ENCODE data around the gene MMP21. TPM values are rescaled to one million over a fixed set of nuclear protein-coding genes. Genes with fewer than 3 reads are reported as not detected.

MMP21 gene, protein sequence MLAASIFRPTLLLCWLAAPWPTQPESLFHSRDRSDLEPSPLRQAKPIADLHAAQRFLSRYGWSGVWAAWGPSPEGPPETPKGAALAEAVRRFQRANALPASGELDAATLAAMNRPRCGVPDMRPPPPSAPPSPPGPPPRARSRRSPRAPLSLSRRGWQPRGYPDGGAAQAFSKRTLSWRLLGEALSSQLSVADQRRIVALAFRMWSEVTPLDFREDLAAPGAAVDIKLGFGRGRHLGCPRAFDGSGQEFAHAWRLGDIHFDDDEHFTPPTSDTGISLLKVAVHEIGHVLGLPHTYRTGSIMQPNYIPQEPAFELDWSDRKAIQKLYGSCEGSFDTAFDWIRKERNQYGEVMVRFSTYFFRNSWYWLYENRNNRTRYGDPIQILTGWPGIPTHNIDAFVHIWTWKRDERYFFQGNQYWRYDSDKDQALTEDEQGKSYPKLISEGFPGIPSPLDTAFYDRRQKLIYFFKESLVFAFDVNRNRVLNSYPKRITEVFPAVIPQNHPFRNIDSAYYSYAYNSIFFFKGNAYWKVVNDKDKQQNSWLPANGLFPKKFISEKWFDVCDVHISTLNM
- 0.10 and 0.35 TPM in 2 replicates for total RNA-seq

DNA sequence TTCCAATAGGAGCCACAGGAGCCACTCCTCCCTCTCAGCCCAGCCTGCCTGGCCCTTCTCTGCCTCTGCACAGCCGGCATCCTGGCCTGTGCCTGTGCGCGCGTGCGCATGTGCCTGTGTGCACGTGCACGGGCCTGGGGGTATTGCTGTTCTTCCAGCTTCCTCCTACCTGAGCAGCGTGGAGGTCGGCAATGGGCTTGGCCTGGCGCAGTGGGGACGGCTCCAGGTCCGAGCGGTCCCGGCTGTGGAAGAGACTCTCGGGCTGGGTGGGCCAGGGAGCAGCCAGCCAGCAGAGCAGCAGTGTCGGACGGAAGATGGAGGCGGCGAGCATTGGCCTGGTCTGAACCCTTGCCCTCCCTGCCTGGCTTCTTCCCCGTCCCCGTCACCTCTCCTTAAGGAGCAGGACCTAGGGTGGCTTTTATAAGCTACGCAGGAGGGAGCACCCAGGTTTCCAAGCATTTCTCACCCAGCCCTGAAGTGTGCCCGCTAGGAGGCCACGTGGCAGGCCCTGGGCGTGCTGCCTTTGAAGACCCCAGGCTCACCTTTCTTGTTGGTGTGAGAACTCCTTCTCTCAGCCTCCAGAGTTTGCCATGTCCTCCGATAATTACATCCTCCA is at the start of gene MMP21:
TSS of gene MMP21 (minus strand) at position 331 of the 616 bp plus-strand sequence. CDS start at position 331, 0 bp downstream.
- peaks cover 3% of the 10 kb centered on the region for H3K27me3 Mint-ChIP-seq
- ChIA-PET POLR2A (no interaction called here), CTCF (no interaction called here)
- H3K4me1 Mint-ChIP-seq = no peaks in the 10 kb centered on the region
- no peaks in the 10 kb centered on the region for H3K36me3 Mint-ChIP-seq (ENCODE audit: low read depth)
- intact Hi-C loops (cut with micrococcal nuclease) = no loop called here
- H3K27ac Mint-ChIP-seq = no peak within 1 kb of the TSS
- ATAC-seq (ENCODE audit: low read depth) (no peak), DNase-seq (no peak)
- H3K4me3 Mint-ChIP-seq = no peak within 1 kb of the TSS
- no peaks in the 10 kb centered on the region for H3K9me3 Mint-ChIP-seq
- TF ChIP-seq, protein P1, sequence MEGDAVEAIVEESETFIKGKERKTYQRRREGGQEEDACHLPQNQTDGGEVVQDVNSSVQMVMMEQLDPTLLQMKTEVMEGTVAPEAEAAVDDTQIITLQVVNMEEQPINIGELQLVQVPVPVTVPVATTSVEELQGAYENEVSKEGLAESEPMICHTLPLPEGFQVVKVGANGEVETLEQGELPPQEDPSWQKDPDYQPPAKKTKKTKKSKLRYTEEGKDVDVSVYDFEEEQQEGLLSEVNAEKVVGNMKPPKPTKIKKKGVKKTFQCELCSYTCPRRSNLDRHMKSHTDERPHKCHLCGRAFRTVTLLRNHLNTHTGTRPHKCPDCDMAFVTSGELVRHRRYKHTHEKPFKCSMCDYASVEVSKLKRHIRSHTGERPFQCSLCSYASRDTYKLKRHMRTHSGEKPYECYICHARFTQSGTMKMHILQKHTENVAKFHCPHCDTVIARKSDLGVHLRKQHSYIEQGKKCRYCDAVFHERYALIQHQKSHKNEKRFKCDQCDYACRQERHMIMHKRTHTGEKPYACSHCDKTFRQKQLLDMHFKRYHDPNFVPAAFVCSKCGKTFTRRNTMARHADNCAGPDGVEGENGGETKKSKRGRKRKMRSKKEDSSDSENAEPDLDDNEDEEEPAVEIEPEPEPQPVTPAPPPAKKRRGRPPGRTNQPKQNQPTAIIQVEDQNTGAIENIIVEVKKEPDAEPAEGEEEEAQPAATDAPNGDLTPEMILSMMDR (IDR thresholded peaks at IDR 0.05) = no peak

DNA sequence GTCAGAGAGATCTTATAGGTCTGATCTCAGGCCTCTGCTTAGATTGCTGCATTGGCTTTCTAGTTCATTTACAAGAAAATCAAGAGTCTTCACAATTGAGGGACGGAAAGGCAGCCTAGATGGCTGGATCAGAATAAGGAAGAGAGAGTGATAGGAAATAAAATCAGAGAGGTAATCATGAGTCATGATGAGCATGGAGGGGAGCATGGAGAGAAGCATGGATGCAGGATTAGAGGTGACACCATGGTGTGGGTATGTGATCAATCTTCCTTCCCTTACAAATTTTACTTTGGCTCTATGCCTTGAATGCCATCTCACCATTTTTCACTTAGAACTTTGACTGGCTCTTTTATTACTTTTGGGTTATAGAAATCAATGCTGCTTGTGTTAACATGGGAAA is 49.1 kb upstream of the MMP21 start:
- Mint-ChIP-seq H3K27ac (no peak overlapping the region), H3K9me3 (no peaks in the 10 kb centered on the region), H3K4me1 (peaks cover 38% of the 10 kb centered on the region), H3K4me3 (no peak overlapping the region), H3K27me3 (no peaks in the 10 kb centered on the region), H3K36me3 (ENCODE audit: low read depth) (peaks cover 39% of the 10 kb centered on the region)
- ATAC-seq (ENCODE audit: low read depth) (no peak), DNase-seq (no peak)
- ChIA-PET POLR2A (no interaction called here), CTCF (no interaction called here)
- TF ChIP-seq, protein P1 (IDR thresholded peaks at IDR 0.05) = no peak
- intact Hi-C loops (cut with micrococcal nuclease) = loop anchor here (5.0 kb wide), 2 partner anchors 218 to 907 kb away; no protein-coding TSS in a partner anchor

DNA sequence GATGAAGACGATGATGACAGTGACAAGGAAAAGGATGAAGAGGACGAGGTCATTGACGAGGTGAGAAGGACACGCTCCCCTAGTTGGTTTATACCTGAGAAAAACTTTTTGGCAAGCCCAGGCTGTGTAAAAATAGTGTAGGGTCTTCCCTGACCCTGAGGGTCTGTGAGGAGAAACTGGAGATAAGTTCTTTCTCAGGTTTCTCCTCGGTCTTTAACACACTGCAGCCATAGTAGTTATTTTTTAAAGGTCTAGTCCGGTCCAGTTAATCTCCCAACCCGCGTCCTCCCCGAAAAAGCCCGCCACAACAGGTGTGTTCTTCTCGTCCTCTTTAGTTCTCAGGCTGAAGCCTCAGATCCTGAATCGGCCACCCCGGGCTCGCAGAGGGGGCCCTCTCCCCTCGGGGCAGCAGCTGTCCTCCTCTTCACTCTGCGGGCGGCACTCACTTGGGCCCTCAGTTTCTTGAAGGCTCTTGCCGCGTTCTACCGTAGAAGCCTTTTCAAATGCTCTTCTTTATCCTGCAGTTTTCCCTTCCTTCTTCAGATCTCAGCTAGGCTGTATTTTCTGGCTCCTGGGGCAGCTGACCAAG is 48.1 kb upstream of the MMP21 start:
- Mint-ChIP-seq H3K4me3 (no peak overlapping the region), H3K36me3 (ENCODE audit: low read depth) (peaks cover 29% of the 10 kb centered on the region), H3K9me3 (no peaks in the 10 kb centered on the region), H3K27me3 (no peaks in the 10 kb centered on the region), H3K4me1 (peaks cover 38% of the 10 kb centered on the region), H3K27ac (no peak overlapping the region)
- ChIA-PET POLR2A (interaction anchor here (0.5 to 1.6 kb wide), 5 partner anchors 9 to 218 kb away, joined by 4 to 16 read pairs (median 4); partner anchors contain the start of gene EDRF1), CTCF (interaction anchor here (0.9 kb wide), 1 partner anchor 8 kb away, joined by 3 read pairs; no protein-coding TSS in a partner anchor)
- DNase-seq (no peak), ATAC-seq (ENCODE audit: low read depth) (peak; percentile 4)
- intact Hi-C loops (cut with micrococcal nuclease) = loop anchor here (1.0 to 5.0 kb wide), 3 partner anchors 104 to 906 kb away; partner anchors contain the start of gene EDRF1
- TF ChIP-seq, protein P1 (IDR thresholded peaks at IDR 0.05) = no peak

DNA sequence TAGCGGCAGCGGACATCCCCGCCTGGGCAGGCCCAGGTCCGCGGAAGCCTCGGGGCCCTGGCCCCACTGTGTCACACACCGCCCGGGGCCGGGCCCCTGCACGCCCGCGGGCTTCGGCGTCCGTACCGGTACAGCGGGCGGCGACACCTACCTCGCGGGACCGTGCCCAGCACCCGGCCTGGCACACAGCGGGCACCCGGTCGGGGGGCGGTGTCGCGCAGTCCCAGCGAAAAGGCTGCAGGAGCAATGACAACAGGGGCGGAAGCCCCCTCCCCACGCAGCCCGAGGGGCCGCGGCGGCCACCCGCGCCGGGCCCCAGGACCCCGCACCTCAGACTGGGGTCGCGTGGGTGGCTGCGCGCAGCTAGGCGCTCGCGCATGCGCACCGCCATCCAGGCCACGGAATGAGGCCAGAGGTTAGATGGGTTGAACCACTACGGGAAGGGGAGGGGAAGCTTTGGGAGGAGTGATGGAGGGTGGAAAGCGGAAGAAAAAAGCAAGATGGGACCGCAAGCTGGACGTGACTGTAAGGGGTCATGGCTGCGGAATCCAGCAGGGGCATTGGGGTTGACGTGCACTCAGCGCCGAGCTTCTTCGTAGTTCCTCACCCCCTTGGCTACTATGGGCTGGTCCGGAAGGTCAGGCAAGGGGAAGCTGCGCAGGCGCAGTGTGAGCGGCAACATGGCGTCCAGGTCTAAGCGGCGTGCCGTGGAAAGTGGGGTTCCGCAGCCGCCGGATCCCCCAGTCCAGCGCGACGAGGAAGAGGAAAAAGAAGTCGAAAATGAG is 47.4 kb upstream of the MMP21 start, which contains the start of the genes BCCIP and UROS:
TSS of gene BCCIP (plus strand) at position 669 of the 785 bp plus-strand sequence. CDS start at position 681, 12 bp downstream.
TSS of gene UROS (minus strand) at position 381 of the 785 bp plus-strand sequence. CDS start 6,759 bp downstream, outside the sequence.
- no peaks in the 10 kb centered on the region for H3K27me3 Mint-ChIP-seq
- ChIA-PET POLR2A (interaction anchor here (0.5 to 1.6 kb wide), 6 partner anchors 9 to 267 kb away, joined by 3 to 16 read pairs (median 4); partner anchors contain the start of gene EDRF1), CTCF (interaction anchor here (0.9 kb wide), 1 partner anchor 9 kb away, joined by 3 read pairs; no protein-coding TSS in a partner anchor)
- peak; percentile 87 for ATAC-seq (ENCODE audit: low read depth)
- peak within 1 kb of the TSS; percentile 78 for H3K4me3 Mint-ChIP-seq
- no peaks in the 10 kb centered on the region for H3K9me3 Mint-ChIP-seq
- TF ChIP-seq, protein P1 (IDR thresholded peaks at IDR 0.05) = no peak
- intact Hi-C loops (cut with micrococcal nuclease) = loop anchor here (1.0 to 5.0 kb wide), 4 partner anchors 73 to 906 kb away; partner anchors contain the start of genes EDRF1 and FANK1
- peaks cover 36% of the 10 kb centered on the region for H3K4me1 Mint-ChIP-seq
- peak within 1 kb of the TSS; percentile 46 for H3K27ac Mint-ChIP-seq
- peak; percentile 86 for DNase-seq
- peaks cover 22% of the 10 kb centered on the region for H3K36me3 Mint-ChIP-seq (ENCODE audit: low read depth)
